AG08396 (cell line): Measurements from ENCODE around the gene GUCA2B.

Experiments
- DNase-seq: peaks from one replicate; pipeline ENCODE4 v3.0.0; 2012; ENCODE audit warnings: low spot score, mixed read lengths

The GUCA2B gene

DNA sequence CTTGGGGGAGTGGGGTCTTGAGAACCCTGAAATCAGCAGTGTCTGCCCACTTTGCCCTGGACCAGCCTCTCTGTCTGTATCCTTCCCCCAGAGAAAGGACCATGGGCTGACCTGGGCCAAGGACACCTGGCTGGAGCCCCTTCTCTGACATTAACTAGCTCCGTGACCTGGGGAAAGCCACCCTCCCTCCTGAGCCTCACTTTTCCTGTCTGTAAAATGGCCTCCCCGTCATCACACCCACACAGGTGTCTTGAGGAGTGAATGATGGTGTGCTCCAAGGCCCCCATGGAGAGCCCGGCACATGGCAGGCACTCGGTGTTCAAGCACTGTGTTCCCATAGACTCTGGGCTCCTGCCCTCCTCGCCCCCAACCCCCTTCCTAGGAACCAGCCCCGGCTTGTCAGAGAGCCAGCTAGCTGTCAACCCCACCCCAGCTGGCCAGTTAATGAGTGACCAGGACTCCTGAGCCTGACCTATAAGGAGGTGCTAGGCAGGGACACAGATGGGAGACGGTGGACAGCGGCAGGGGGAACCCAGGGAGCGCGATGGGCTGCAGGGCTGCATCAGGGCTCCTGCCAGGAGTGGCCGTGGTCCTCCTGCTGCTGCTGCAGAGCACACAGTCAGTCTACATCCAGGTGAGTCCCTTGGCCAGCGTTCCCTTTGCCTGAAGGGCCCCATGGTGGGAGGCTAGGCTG lies at the start of gene GUCA2B:
TSS of gene GUCA2B (plus strand) at position 504 of the 694 bp plus-strand sequence. CDS start at position 545, 41 bp downstream.
- DNase-seq: no peak

DNA sequence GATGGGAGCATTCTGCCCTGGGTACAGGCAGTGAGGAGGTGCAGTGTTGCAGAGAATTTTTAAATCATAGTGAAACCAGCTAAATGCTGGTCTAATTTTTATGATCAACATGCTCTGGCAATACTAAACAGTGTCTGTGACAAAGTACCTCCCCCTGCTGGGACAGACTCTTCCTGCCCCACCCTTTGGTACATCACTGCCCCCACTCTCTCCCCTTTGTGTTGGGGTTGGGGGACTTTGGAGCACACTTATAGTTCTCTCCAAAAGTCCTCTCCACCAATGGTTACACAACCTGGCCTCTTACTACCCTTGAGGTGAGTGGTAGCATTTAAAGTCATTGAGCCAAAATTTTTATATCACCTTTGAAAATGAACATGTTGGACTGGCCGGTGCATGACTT lies 48.2 kb upstream of the GUCA2B start:
- no peak for DNase-seq

DNA sequence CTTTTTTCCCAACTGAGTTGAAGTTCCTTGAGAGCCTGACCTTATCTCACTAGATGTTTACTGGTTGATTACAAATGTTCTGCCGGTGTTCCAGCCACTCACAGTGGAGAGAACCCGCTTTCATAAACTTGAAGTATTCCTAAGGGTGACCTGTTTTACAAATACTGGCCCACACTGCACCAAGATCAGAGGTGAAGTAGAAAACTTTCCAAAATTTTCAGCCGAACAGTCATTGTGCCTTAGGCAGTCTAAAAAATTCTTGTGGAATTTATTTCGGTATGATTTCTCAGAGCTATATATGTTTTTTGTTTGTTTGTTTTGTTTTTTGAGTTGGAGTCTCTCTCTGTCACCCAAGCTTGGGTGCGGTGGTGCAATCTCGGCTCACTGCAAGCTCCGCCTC lies 44.9 kb upstream of the GUCA2B start:
- no peak for DNase-seq

DNA sequence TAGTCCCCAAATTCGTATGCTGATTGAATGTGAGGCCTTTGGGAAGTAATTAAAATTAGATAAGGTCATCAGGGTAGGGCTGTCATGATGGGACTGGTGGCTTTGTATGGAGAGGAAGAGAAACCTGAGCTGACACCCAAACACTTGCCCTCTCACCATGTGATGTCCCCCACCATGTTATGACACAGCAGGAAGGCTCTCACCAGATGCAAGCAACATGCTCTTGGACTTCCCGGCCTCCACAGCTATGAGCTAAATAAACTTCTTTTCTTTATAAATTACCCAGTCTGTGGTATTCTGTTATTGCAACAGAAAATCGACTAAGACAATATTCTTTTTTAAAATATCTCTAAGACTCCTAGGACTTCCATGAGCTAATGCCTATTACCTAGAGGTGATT lies 43.6 kb upstream of the GUCA2B start:
- no peak for DNase-seq

DNA sequence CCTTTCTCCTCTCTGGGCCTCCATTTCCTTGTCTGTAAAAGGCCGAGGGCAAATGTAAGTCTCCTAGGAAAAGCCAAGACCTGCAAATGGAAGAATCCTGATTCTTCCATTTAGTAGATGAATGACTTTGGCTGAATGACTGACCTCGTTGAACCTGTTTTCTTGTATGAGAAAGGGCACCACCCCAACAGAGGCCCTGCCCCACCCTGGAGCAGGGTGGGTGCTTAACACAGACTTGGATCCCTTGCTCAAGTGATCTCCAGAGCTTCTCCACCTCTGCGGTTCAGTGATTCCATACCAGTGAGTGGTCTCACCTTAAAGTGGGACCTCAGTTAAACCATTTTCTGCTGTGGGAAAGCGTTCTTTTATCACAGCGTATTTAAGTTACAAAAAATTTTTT lies 39.0 kb upstream of the GUCA2B start:
- no peak for DNase-seq

DNA sequence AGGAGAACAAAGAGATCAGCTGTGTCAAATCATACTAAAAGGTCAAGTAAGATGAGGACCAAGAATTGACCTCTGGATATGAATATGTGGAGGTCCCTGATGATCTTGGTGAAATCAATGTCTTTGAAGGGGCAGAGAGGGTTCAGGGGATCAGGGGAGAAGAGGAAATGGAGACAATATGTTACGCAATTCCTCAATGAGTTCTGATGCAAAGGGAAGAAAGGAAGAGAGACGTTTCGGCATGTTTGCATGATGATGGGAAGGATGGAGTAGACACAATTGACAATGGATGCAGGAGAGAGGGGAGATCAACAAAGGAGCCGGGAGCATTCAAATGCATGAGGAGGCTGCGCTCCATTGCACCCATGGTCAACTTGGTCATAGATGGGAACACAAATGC lies 36.0 kb upstream of the GUCA2B start:
- no peak for DNase-seq

DNA sequence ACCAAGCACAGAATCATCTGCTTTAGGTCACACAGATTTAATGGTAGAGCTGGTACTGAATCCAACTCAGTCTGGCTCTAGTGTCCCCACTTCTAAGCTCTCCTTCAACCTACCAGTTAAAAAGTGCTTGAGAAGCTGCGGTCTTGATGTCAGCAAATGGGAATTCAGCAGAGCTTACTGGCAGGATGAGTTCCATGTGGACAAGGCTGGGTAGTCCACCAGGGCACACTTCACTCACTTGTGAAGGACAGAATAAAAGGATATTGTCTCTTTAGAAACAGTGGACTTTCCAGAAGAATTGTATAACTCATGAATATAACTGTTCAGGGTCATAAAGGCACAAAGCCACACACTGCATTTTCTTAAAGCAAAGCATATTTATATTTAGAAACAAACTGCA lies 35.1 kb upstream of the GUCA2B start:
- no peak for DNase-seq

DNA sequence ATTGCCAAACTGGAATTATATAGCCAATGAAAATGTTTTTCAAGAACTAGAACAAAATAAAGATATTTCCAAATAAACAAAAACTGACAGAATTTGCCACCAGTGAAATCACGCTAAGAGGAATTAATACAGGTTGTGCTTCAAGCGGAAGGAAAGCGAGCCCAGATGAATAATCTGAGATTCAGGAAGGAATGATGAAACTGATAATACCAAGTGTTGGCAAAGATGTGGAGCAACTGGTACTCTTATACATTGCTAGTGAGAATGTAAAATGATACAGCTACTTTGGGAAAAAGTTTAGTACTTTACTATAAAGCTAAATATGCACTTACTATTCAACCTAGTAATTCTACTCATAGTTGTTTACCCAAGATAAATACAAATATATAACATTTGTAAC lies 30.8 kb upstream of the GUCA2B start:
- no peak for DNase-seq

DNA sequence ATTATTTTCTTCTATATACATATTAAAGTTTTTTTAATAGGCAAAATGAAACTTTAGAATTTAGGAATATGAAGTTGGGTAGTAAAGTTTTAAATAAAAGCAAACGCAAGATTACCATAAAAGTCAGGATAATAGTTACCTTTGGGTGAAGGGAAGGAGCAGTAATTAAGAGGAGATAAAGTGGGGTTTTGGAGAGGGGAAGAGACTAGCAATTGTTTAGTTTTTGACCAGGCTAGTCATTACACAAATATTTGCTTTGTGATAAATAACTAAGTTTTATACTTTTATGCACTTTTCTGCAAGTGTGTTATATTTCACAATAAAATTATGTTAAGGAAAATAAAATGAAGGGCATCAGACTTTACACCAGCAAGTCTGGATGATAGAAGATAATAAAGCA lies 27.7 kb upstream of the GUCA2B start:
- no peak for DNase-seq

DNA sequence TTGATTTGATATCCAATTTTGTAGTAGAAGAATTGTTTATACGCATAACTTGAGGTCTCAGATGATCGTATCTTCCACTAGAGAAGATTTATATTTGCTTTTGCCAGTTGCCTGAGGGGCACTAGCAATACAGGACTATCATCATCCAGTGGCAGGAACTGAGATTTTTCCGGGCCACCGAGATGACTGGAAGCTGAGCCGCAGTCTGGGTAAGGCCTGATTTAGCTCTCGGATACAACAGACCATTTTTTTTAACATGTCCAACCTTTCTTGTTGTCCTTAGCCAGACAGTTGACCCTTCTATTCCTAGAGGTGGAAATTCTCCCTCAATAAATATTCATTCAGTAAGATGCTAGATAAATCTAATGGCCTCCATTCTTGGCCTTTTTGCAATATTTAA lies 25.4 kb upstream of the GUCA2B start:
- DNase-seq: no peak

DNA sequence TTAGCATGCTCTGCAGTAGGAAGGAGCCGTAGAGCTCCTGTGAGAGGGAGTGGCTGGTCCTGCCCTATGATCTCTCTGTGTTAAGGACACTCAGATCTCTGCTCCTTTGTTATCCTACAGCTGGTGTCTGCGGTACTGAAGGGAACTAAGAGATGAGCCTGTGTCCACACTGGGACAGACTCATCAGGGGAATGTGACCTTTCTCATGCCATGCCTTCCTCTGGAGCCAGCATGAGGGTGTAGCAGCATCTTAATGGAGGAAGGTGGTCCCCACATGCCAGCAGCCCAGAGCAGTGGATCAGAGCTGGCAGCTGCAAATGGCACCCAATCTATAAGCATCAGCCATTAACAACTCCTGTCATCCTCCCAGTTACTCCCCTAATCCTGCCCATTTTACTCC lies 24.7 kb upstream of the GUCA2B start:
- no peak for DNase-seq

DNA sequence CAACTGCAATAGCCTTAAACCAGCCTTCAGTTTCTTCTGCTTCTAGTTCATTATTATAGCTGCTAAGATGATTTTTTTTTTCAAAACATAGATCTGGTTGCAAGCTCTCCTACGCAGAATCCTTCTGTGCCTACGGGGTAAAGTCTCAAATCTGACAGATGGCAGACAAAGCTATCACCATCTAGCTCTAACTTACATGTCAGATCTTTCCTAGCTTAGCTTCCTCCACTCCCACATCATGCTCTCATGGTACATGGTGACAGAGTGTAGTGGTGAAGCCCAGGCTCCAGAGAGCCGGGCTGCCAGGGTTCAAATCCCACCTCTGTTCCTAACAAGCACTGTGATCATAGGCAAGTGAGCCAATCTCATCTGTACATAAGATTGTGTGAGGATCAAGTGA lies 24.2 kb upstream of the GUCA2B start:
- DNase-seq: no peak

DNA sequence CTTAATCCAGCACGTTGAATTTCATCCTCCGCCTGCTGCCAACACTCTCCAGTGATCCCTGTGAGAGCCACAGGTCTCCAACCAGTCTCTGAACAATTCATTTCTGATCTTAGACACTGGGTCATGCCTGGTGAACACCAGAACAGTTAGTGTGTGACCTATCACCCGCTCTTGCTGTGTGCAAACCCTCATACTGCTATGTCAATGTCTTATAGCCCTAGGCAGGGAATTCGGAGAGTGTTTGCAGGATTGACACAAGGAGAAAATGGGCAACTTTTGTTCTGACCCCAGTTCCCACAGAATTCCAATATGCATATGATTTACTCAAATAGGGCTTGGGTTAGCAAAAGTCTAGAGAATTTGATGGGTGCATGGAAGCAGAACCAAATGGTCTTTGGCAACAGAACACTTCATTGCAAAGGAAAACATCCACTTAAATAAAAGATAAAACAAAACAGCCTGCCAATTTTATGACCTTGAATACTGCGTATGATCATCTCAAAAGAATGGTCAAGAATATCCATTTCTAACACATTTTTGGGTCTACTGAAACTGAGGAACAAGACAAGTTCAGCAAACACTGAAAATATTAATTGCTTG lies 23.0 kb upstream of the GUCA2B start:
- no peak for DNase-seq

DNA sequence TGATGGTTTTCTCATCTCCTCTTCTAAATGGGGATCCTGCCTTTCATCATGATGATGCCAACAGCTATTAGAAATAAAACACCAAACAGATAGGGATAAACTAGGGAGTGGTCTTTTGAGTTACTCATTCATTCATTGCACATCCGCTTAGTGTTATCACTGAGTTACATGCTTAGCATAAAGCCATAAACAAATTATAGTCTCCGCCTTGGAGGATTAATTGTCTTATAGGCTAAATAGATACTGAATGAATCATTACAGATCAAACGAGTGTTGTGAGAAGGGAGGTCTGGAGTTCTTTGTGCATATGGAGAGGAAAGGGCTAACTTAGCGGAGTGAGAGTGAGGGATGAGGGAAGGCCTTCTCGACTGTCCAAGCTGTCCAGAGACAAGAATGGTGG lies 19.8 kb upstream of the GUCA2B start:
- no peak for DNase-seq

DNA sequence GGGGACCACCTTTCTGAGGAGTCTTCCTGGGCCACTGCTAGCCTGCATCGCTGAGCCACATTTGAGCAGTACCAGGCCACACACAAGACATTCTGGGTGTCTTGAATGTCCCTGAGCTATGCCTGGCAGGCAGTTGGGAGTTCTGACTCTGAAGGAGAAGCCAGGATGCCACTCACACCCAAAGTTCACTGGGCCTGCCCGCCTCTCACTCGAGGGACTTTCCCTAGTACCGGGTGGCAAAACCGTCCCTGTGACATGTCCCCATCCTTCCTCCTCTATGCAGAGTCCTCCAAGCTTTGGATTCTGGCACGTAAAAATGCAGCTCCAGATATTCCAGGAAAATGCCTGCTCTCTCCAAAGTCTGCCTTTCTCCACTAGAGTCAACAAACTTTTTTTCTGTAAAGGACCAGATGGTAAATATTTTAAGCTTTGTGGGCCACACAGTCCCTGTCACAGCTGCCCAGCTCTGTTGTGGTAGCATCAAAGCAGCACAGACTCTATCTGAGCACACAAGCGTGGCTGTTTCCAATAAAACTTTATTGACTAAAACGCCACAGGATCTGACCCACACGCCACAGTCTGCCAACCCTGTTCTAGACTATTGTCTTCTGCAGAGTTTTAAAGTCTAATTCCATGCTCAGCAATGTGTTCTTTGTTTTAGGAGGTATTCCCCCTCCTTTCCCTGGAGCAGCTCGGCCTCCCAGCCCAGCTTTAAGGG lies 19.2 kb upstream of the GUCA2B start:
- DNase-seq: no peak

DNA sequence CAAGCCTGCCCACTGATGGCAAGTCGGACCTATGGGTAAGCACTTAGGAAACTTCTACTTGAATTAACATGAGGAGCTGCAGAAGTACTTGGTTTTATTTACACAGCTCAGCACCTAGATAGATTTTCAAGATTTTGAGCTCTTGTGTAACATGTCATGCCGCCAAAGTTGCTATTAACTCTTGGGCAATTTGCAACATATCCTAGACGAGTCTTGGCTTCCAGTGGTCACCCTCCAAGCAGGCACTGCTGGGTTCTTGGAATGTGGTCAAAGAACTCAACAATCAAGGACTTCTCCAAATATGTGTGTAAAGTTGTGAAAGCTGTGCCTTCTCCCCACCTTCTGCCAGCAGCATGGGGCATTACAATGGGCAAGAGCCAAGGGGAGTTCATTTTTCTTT lies 17.8 kb upstream of the GUCA2B start:
- no peak for DNase-seq

DNA sequence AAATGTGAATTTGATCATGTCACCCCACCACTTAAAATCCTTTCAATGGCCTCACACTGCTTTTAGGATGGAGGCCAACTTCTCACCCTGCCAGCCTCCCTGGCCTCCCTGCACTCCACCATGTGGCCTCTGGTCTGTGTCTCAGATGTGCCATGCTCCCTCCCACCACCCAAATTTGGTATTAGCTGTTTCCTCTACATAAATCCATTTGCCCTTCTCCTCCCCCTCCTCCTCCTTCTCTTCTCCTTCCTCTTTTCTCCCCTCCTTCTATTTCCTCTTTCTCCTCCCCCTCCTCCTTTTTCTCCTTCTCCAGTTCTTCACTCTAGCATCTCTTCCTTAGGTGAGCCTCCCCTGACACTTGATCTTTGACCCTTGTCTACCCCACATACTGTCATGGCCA lies 16.7 kb upstream of the GUCA2B start:
- no peak for DNase-seq

DNA sequence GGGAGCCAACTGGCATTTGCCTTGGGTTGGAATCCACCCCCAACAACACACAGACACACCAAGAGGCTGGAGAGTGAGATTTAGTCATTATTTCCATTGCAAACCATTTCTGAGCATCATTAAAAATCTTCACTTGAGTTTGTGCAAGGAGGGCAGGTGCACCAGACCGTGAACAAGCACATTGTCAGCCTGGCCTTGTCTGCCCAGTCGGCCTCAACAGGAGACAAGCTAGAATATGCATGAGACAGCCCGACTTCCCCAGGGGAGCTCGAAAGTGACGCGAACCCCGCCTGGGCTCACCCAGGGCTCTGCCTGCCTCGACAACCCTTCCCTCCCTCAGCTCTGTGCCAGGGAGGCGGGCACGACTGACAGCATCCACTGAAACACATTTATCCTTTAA lies 15.4 kb upstream of the GUCA2B start:
- no peak for DNase-seq

DNA sequence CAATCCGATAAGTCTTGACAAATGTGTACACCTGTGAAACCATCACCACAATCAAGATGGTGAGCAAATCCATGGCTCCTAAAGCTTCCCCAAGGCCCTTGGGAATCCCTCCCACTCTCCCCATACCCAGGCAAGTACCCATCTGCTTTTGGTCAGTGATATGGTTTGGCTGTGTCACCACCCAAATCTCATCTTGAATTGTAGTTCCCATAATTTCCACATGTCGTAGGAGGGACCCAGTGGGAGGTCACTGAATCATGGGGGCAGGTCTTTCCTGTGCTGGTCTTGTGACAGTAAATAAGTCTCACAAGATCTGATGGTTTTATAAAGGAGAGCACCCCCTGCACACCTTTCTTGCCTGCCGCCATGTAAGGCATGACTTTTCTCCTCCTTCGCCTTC lies 14.6 kb upstream of the GUCA2B start:
- no peak for DNase-seq

DNA sequence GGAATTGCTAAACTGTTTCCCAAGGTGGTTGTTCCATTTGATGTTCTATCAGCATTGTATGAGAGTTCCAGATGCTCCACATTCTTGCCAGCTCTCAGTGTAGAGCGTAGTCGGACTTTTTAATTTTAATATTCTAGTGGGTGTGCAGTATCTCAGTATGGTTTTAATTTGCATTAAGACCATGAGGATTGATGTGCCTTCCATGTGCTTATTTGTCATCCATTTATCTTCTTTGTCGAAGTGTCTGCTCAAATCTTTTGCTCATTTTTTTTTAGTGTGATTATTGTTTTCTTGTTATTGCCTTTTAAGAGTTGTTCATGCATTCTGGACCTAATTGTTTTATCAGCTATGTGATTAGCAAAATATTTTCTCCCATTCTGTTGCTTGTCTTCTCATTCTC lies 13.8 kb upstream of the GUCA2B start:
- DNase-seq: no peak

DNA sequence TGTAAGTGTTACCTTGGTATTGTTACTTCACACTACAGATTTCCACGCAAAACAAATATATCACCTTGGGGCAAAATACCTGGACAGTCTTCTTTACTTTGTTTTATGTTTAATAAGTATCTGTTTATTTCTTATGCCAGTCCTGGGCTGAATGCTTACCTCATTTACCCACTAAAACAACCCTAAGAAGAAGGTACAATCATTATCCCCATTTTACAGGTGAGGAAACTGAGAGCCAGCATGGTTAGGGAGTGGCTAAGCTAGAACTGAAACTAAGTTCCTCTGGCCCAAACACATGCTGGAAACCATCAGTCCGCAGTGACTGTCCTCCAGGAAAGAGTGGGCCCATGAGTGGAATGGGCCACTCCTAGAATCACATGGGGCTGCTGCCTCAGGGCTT lies 13.0 kb upstream of the GUCA2B start:
- DNase-seq: no peak

DNA sequence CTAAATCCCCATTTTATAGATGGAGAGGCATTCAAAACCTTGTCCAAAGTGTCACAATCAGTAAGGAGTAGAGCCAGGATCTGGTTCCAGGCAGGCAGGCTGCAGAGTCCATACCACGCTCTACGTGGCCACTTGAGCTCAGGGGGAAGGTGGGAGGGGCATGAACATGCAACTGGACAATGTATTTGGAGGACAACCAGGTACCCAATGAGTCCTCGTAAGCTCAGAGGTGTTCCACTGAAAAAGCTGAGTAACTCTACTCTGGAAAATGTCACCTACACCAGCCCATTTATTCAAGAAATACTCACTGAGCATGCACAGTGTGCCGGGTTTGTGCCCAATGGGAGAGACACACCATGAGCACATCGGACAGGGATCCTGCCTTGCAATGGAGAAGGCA lies 11.2 kb upstream of the GUCA2B start:
- no peak for DNase-seq

DNA sequence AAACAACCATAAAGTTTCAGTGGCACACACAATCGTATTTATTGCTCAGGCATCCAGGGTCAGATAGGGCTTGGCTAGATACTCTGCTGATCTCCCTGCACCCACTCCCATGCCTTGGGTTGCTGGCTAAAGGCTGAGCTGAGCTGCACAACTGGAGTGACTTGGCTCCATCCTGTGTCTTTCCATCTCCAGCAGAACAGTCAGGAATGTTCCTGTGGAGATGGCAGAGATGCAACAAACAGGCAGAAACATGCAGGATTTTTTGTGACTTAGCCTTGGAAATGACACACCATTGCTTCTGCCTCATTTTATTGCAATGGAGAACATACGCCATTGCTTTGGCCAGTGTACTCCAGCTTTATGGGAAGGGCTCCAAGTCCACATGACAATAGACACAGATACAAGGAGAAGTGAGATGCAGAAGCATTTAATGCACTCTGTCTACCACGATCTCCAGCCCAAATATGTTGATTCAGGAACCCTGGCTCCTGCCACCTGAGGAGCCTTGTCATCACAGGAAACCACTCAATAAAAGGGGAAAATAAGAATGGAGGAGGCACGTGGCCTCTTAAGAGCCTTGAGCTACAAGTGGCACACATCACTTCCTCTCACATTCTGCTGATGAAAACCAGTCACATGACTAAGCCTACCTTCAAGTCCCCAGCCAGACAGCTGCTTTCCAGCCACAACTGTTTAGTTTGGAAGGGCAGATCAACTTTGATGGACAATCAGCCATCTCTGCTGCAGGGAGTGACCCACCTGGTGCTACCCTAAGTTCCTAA lies 10.1 kb upstream of the GUCA2B start:
- DNase-seq: no peak
